Gastrocnemius medialis (tissue), 4 donors: Measurements from ENCODE around the gene ACTR6. TPM values are rescaled to one million over a fixed set of nuclear protein-coding genes. Genes with fewer than 3 reads are reported as not detected.
"Not testable (repeated sequence)": the region's sequence is repeated elsewhere in the genome, so short reads cannot be mapped to it uniquely, and the experiment has no call there.

Experiments used
- ATAC-seq, 2 donors: fragments of 150-250 bp; one replicate each; pipeline ENCODE4 v1.9.1; 2016
- DNase-seq, 2 donors: peaks; one replicate each; pipeline ENCODE4 v3.0.0-alpha.2; 2019
- H3K27ac ChIP-seq, 4 donors: fragments of 200-600 bp; sonication (generic); 1 replicate in 1 of 4; 2 replicates in 3 of 4; pipeline ENCODE4 v1.5.1; 2016 to 2018; ENCODE audit warnings: mild to moderate bottlenecking in 2 of 4, moderate library complexity in 1 of 4
- H3K27me3 ChIP-seq, 3 donors: fragments of 200-600 bp; sonication (generic) in 2 of 3; 1 replicate in 1 of 3; 2 replicates in 2 of 3; pipeline versions ENCODE4 v1.5.1 to v1.6.0; 2016 to 2019; ENCODE audit warnings: mild to moderate bottlenecking in 1 of 3, moderate library complexity in 1 of 3
- H3K36me3 ChIP-seq, 2 donors: fragments of 200-600 bp; sonication (generic) in 1 of 2; one replicate each; pipeline ENCODE4 v1.5.1; 2017 to 2018
- H3K4me1 ChIP-seq, 2 donors: fragments of 200-600 bp; sonication (generic) in 1 of 2; one replicate each; pipeline ENCODE4 v1.5.1; 2016 to 2017; ENCODE audit warnings: mild to moderate bottlenecking in 2 of 2
- H3K4me3 ChIP-seq, 4 donors: fragments of 200-600 bp; sonication (generic) in 3 of 4; 1 replicate in 1 of 4; 2 replicates in 3 of 4; pipeline ENCODE4 v1.5.1; 2016 to 2019; ENCODE audit warnings: mild to moderate bottlenecking in 2 of 4
- H3K9me3 ChIP-seq, 3 donors: fragments of 200-600 bp; sonication (generic) in 2 of 3; 1 replicate in 1 of 3; 2 replicates in 2 of 3; pipeline ENCODE4 v1.5.1; 2016 to 2019
- CTCF ChIP-seq, 5 experiments: fragments of 450-650 bp in 3 of 5; fragments of 200-600 bp in 2 of 5; sonication (generic) in 2 of 5; IDR thresholded peaks in 4 of 5; conservative IDR thresholded peaks in 1 of 5; 1 replicate in 4 of 5; 2 replicates in 1 of 5; pipeline ENCODE4 v1.5.1; 2016 to 2019; ENCODE audit warnings: antibody characterized with exemption in 5 of 5, mild to moderate bottlenecking in 3 of 5, moderate library complexity in 3 of 5
- POLR2A ChIP-seq, 2 donors: fragments of 450-650 bp; IDR thresholded peaks; one replicate each; pipeline ENCODE4 v1.6.1; 2017; ENCODE audit warnings: antibody characterized with exemption in 2 of 2, mild to moderate bottlenecking in 2 of 2, moderate library complexity in 2 of 2
- in situ Hi-C, 4 donors: fragments of 200-750 bp; cut with MboI; loops; one replicate each; pipeline versions ENCODE4 v1.15.0 to v1.8.0; 2017; ENCODE audit warnings: low sequenced_read_pairs in 4 of 4
- intact Hi-C: fragments of 100-400 bp; cut with DNase I; formaldehyde crosslinking; loops from one replicate; pipeline ENCODE4 v1.15.1; 2023; ENCODE audit warnings: low total_unique reads
- total RNA-seq, 4 donors: library from RNA; depleted of rRNA; stranded (reverse); fragments of >200 nt; gene quantifications; one replicate each; pipeline versions ENCODE4 v1.1.0 to v1.2.3, GENCODE V29; 2016

The ACTR6 gene
- total RNA-seq, 4 donors from 2014 or later: 8.4 to 19.2 (median 16.6) TPM

GRCh38 chr12:100186071-100186470 lies 14.5 kb upstream of the ACTR6 start:
- Histone ChIP-seq H3K4me3 (no peak overlapping the region), H3K4me1 (no peaks in the 10 kb centered on the region), H3K9me3 (no peaks in the 10 kb centered on the region), H3K27ac (no peak overlapping the region), H3K36me3 (no peaks in the 10 kb centered on the region), H3K27me3 (no peaks in the 10 kb centered on the region)
- ATAC-seq (no peak), DNase-seq (no peak)
- intact Hi-C loops: no loop called here
- no peak for TF ChIP-seq POLR2A (IDR thresholded peaks at IDR 0.05)
- no peak for TF ChIP-seq CTCF (IDR thresholded peaks at IDR 0.05 in 4 of 5, conservative IDR thresholded peaks at IDR 0.05 in 1 of 5)
- in situ Hi-C loops: no loop called here

GRCh38 chr12:100187068-100187467 lies 13.5 kb upstream of the ACTR6 start:
- intact Hi-C loops: no loop called here
- DNase-seq: no peak
- Histone ChIP-seq H3K27ac (no peak overlapping the region), H3K27me3 (no peaks in the 10 kb centered on the region), H3K4me1 (no peaks in the 10 kb centered on the region), H3K9me3 (no peaks in the 10 kb centered on the region), H3K36me3 (no peaks in the 10 kb centered on the region), H3K4me3 (no peak overlapping the region)
- in situ Hi-C loops: no loop called here
- ATAC-seq: no peak
- TF ChIP-seq CTCF (IDR thresholded peaks at IDR 0.05 in 4 of 5, conservative IDR thresholded peaks at IDR 0.05 in 1 of 5): no peak
- TF ChIP-seq POLR2A (IDR thresholded peaks at IDR 0.05): no peak

DNA sequence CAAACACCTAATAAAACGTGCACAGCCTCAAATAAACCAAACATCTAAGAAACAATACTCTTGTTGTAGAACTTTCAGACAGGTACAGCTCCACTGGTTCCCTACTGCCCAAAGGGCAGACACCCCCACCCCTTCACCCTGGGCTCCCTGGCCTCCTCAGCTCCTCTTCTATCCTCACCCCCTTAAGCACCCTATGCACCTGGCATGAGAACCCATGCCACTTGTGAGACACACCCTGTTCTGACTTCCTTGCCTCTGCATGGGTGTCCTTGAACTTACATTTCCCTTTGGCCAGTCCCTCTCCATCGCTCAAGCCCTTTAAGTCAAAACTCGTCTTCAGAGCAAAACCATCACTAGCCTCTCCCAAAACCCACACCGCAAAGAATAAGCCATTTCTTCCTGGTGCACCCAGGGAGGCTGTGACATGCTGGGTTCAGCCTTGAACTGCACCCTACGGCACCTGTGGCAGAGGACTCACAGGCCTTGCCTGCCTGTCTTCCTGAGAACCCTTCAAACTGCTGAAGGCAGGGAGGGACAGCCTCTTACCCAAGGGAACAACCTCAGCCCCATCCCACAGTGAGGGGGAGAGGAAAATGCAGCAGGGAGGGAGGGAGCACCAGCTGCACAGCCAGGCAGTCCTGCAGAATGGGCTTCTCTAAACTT lies 12.6 kb upstream of the ACTR6 start:
- Histone ChIP-seq H3K9me3 (no peaks in the 10 kb centered on the region), H3K36me3 (no peaks in the 10 kb centered on the region), H3K4me1 (no peaks in the 10 kb centered on the region), H3K27ac (no peak overlapping the region), H3K4me3 (no peak overlapping the region), H3K27me3 (no peaks in the 10 kb centered on the region)
- TF ChIP-seq CTCF (IDR thresholded peaks at IDR 0.05 in 4 of 5, conservative IDR thresholded peaks at IDR 0.05 in 1 of 5) (no peak), POLR2A (IDR thresholded peaks at IDR 0.05) (no peak)
- ATAC-seq (no peak), DNase-seq (no peak)
- in situ Hi-C loops: no loop called here
- intact Hi-C loops: no loop called here

DNA sequence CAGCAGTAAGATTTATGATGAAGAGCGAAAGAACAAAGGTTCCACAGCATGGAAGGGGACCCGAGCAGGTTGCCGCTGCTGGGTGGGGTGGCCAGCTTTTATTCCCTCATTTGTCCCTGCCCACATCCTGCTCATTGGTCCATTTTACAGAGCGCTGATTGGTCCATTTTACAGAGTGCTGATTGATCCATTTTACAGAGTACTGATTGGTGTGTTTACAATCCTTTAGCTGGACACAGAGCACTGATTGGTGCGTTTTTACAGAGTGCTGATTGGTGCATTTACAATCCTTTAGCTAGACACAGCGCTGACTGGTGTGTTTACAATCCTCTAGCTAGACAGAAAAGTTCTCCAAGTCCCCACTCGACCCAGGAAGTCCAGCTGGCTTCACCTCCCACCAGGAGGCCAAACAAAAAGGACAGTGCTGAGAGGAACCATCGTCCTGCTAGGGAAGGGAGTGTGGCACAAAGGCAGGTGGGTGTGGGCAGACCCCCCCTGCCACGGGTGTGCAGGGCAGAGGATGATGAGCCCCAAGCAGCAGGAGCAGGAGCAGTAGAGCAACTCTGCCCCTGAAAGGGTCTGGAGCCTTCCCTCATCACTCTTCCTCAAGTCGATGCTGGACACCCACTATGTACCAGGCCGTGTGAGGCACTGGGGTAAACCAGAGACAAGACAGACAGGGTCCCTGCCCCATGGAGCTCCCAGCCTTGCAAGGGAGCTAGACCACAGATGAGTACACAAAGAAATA lies 11.6 kb upstream of the ACTR6 start:
- H3K36me3 ChIP-seq, H3K27ac ChIP-seq, H3K4me1 ChIP-seq, H3K4me3 ChIP-seq, DNase-seq, in situ Hi-C loops, H3K9me3 ChIP-seq, intact Hi-C loops, ATAC-seq, H3K27me3 ChIP-seq: not testable (repeated sequence)

DNA sequence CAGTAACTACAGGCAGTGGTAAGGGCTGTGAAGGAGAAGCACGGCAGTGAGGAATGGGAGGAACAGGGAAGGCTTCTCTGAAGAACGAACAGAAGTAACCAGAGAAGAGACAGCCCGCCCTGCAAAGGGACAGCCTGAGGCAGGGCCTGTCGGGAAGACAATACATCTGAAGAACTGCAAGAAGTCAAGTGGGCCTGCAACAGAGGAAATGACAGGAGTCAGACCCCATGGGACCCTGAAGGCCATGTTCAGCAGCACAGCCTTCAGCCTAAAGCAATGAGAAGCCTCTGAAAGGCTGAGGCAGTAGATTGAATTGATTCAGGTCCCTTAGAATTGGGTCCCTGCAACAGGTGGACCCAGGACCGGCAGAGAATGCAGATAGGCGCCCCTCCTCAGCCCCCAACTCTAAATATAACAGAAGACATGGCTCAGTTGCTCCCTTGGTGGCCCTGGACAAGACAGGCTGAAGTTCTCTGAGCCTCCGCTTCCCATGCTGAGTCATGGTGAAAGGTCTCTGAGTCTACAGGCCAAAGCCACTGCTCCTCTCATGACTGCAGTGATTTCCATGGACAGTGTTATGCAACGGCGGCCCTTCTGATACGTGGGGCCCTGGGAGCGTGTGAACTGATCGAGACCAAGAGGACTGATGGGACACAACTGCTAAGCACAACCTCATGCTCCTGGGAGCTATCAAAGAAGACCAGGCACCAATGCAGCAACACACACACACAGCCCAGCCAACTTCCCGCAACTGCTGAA lies 10.8 kb upstream of the ACTR6 start:
- ATAC-seq (no peak), DNase-seq (no peak)
- H3K4me3 ChIP-seq: no peak overlapping the region
- intact Hi-C loops (no loop called here), in situ Hi-C loops (no loop called here)
- no peaks in the 10 kb centered on the region for H3K4me1 ChIP-seq
- TF ChIP-seq CTCF (IDR thresholded peaks at IDR 0.05 in 4 of 5, conservative IDR thresholded peaks at IDR 0.05 in 1 of 5) (no peak), POLR2A (IDR thresholded peaks at IDR 0.05) (no peak)
- H3K9me3 ChIP-seq: no peaks in the 10 kb centered on the region
- no peak overlapping the region for H3K27ac ChIP-seq
- H3K36me3 ChIP-seq: no peaks in the 10 kb centered on the region
- no peaks in the 10 kb centered on the region for H3K27me3 ChIP-seq
